IMR-90 (cell line): ENCODE data around the gene ANKLE1. TPM values are rescaled to one million over a fixed set of nuclear protein-coding genes. Genes with fewer than 3 reads are reported as not detected.

ENCODE experiments used
- ATAC-seq: fragments of 200-7000 bp; cut with Tn5 transposase; 2 replicates; pipeline ENCODE4 v1.9.1; 2020; ENCODE audit warnings: low read depth, mild to moderate bottlenecking, moderate library complexity
- BruUV-seq: library from RNA; stranded (reverse); fragments of 400-500 nt; replicated peaks from 2 replicates; lab custom pipeline; 2021; lab: Mats Ljungman, UMichigan
- CTCF ChIA-PET: fragments of 300-600 bp; formaldehyde crosslinking; extraction: SDS; loops from one replicate; lab custom pipeline; 2021; ENCODE audit warnings: antibody characterized with exemption; lab: Yijun Ruan, JAX
- POLR2A ChIA-PET: fragments of 300-600 bp; sonication (Branson Sonifier 250); formaldehyde crosslinking; loops from one replicate; lab custom pipeline; 2022; ENCODE audit warnings: antibody characterized with exemption; ENCODE audit not compliant: unreplicated experiment; lab: Charles Lee
- DNase-seq: peaks from one replicate; pipeline ENCODE4 v3.0.0; 2013
- H2AFZ ChIP-seq: replicated peaks from 2 replicates; pipeline ENCODE3; 2013; ENCODE audit warnings: low read length, mild to moderate bottlenecking; ENCODE audit not compliant: poor library complexity
- H2AK5ac ChIP-seq: 2 replicates; pipeline ENCODE4 v1.6.1; 2013; ENCODE audit warnings: low read depth, low read length, inconsistent platforms
- H2AK9ac ChIP-seq: replicated peaks from 2 replicates; pipeline ENCODE3; 2013; ENCODE audit warnings: mild to moderate bottlenecking, low read depth, low read length, moderate library complexity; ENCODE audit not compliant: poor library complexity
- H2BK120ac ChIP-seq: 2 replicates; pipeline ENCODE4 v1.6.1; 2013; ENCODE audit warnings: low read depth, low read length, inconsistent platforms
- H2BK15ac ChIP-seq: 3 replicates; pipeline ENCODE4 v1.6.1; 2013; ENCODE audit warnings: low read depth, low read length, inconsistent platforms
- H2BK20ac ChIP-seq: 2 replicates; pipeline ENCODE4 v1.6.1; 2013; ENCODE audit warnings: low read depth, mild to moderate bottlenecking, inconsistent platforms, low read length, moderate library complexity
- H2BK5ac ChIP-seq: 2 replicates; pipeline ENCODE4 v1.6.1; 2013; ENCODE audit warnings: mild to moderate bottlenecking, low read depth, low read length, inconsistent platforms; ENCODE audit not compliant: poor library complexity, severe bottlenecking
- H3K14ac ChIP-seq: replicated peaks from 2 replicates; pipeline ENCODE4 v1.6.1; 2013; ENCODE audit warnings: low read depth, low read length, inconsistent platforms
- H3K18ac ChIP-seq: 2 replicates; pipeline ENCODE4 v1.6.1; 2013; ENCODE audit warnings: low read depth, low read length, control low read depth
- H3K23ac ChIP-seq: 2 replicates; pipeline ENCODE4 v1.6.1; 2013; ENCODE audit warnings: low read depth, low read length, inconsistent platforms
- H3K27ac ChIP-seq: 2 replicates; pipeline ENCODE4 v1.5.1; 2013; ENCODE audit warnings: mild to moderate bottlenecking, control low read depth, low read length; ENCODE audit not compliant: insufficient read depth
- H3K27me3 ChIP-seq: 2 replicates; pipeline ENCODE4 v1.6.1; 2013; ENCODE audit warnings: low read length; ENCODE audit not compliant: control insufficient read depth, insufficient read depth
- H3K36me3 ChIP-seq: 2 replicates; pipeline ENCODE4 v1.6.1; 2013; ENCODE audit warnings: low read length, mixed read lengths; ENCODE audit not compliant: control insufficient read depth, insufficient read depth
- H3K4ac ChIP-seq: 2 replicates; pipeline ENCODE4 v1.6.1; 2013; ENCODE audit warnings: low read depth, low read length, inconsistent platforms
- H3K4me1 ChIP-seq: 2 replicates; pipeline ENCODE4 v1.6.1; 2013; ENCODE audit warnings: low read length, mixed read lengths; ENCODE audit not compliant: control insufficient read depth, insufficient read depth
- H3K4me2 ChIP-seq: 2 replicates; pipeline ENCODE4 v1.6.1; 2013; ENCODE audit warnings: low read depth, mild to moderate bottlenecking, control low read depth, low read length, moderate library complexity
- H3K4me3 ChIP-seq: 2 replicates; pipeline ENCODE4 v1.5.1; 2013; ENCODE audit warnings: low read depth, mild to moderate bottlenecking, control low read depth, low read length, moderate library complexity; ENCODE audit not compliant: insufficient read depth
- H3K56ac ChIP-seq: 2 replicates; pipeline ENCODE4 v1.6.1; 2013; ENCODE audit warnings: low read length, inconsistent platforms; ENCODE audit not compliant: insufficient read depth; ENCODE audit errors: extremely low read depth
- H3K79me1 ChIP-seq, 2 experiments: 2 replicates each; pipeline ENCODE4 v1.6.1; 2013; ENCODE audit warnings: low read length in 2 of 2, inconsistent platforms in 1 of 2, low read depth in 1 of 2
- H3K9ac ChIP-seq: 2 replicates; pipeline ENCODE4 v1.6.1; 2013; ENCODE audit warnings: low read depth, low read length, control low read depth
- H3K9me1 ChIP-seq: 2 replicates; pipeline ENCODE4 v1.6.1; 2013; ENCODE audit warnings: low read length, inconsistent platforms; ENCODE audit not compliant: insufficient read depth
- H3K9me3 ChIP-seq: 2 replicates; pipeline ENCODE4 v1.6.1; 2013; ENCODE audit warnings: low read length; ENCODE audit not compliant: control insufficient read depth, insufficient read depth
- H4K20me1 ChIP-seq: 2 replicates; pipeline ENCODE4 v1.6.1; 2013; ENCODE audit warnings: low read length, inconsistent platforms; ENCODE audit not compliant: insufficient read depth
- H4K5ac ChIP-seq: 2 replicates; pipeline ENCODE4 v1.6.1; 2013; ENCODE audit warnings: mild to moderate bottlenecking, low read depth, low read length, control low read depth
- H4K8ac ChIP-seq, 2 experiments: 2 replicates each; pipeline ENCODE4 v1.6.1; 2013; ENCODE audit warnings: low read depth in 2 of 2, low read length in 2 of 2, control low read depth in 1 of 2, inconsistent platforms in 1 of 2
- H4K91ac ChIP-seq: 2 replicates; pipeline ENCODE4 v1.6.1; 2013; ENCODE audit warnings: low read depth, low read length, inconsistent platforms; ENCODE audit not compliant: insufficient read depth
- CHD1 ChIP-seq: IDR thresholded peaks from 2 replicates; pipeline ENCODE4 v1.6.1; 2012; ENCODE audit warnings: low read depth, low read length, improper control_type of control experiment
- CTCF ChIP-seq: conservative IDR thresholded peaks from 2 replicates; pipeline ENCODE4 v1.5.1; 2012; ENCODE audit warnings: mild to moderate bottlenecking, low read depth, low read length, improper control_type of control experiment
- MAFK ChIP-seq: IDR thresholded peaks from 2 replicates; pipeline ENCODE4 v1.6.1; 2012; ENCODE audit warnings: low read depth, low read length, improper control_type of control experiment
- MAZ ChIP-seq: IDR thresholded peaks from 2 replicates; pipeline ENCODE4 v1.6.1; 2012; ENCODE audit warnings: low read depth, mild to moderate bottlenecking, low read length, improper control_type of control experiment, moderate library complexity, borderline replicate concordance
- MXI1 ChIP-seq: IDR thresholded peaks from 2 replicates; pipeline ENCODE4 v1.6.1; 2012; ENCODE audit warnings: low read depth, mild to moderate bottlenecking, low read length, moderate library complexity, borderline replicate concordance
- NFE2L2 ChIP-seq: fragments of 150-350 bp; IDR thresholded peaks from 2 replicates; pipeline ENCODE4 v1.6.1; 2016; ENCODE audit warnings: low read depth, mild to moderate bottlenecking, low read length
- RCOR1 ChIP-seq: IDR thresholded peaks from 2 replicates; pipeline ENCODE4 v1.6.1; 2012; ENCODE audit warnings: mild to moderate bottlenecking, low read length, improper control_type of control experiment; ENCODE audit not compliant: insufficient replicate concordance
- USF2 ChIP-seq: fragments of 150-350 bp; IDR thresholded peaks from 2 replicates; pipeline ENCODE4 v1.6.1; 2017; ENCODE audit warnings: mild to moderate bottlenecking, antibody characterized with exemption, low read length, low read depth
- WGBS, 2 experiments: methylation state at CpG; one replicate each; pipeline versions ENCODE4 v1.1.5 to v1.1.7; 2013; ENCODE audit warnings: missing lambda C conversion rate in 2 of 2; ENCODE audit not compliant: insufficient read length in 1 of 2; ENCODE audit errors: extremely low coverage in 2 of 2; 5-methylcytosine and 5-hydroxymethylcytosine counted together
- dilution Hi-C: fragments of 300-500 bp; cut with HindIII; formaldehyde crosslinking; loops from one replicate; pipeline ENCODE4 v1.14.3; 2018; ENCODE audit warnings: low sequenced_read_pairs; ENCODE audit not compliant: unreplicated experiment
- in situ Hi-C: fragments of 300-500 bp; cut with MboI; formaldehyde crosslinking; loops from 3 replicates; pipeline ENCODE4 v1.14.3; 2019; ENCODE audit warnings: low sequenced_read_pairs, inconsistent platforms, mixed read lengths
- intact Hi-C: fragments of 100-400 bp; cut with micrococcal nuclease; formaldehyde crosslinking; loops from 2 replicates; pipeline ENCODE4 v1.10.0; 2022
- polyA plus RNA-seq, 3 experiments: library from polyadenylated mRNA; depleted of rRNA; stranded (reverse); fragments of >200 nt; gene quantifications; 2 replicates each; pipeline ENCODE4 v1.2.3, GENCODE V29; 2012; ENCODE audit warnings: low replicate concordance in 1 of 3
- total RNA-seq: library from RNA; depleted of rRNA; stranded (reverse); fragments of >200 nt; gene quantifications from 2 replicates; pipeline ENCODE4 v1.2.3, GENCODE V29; 2012

ANKLE1 gene
- total and polyA plus RNA-seq, 2 of the 4 experiments (the other 2 are of a cell fraction), result under 0.01 to 0.87 TPM

GRCh38 chr19:17263712-17264640, 17.7 kb upstream of the ANKLE1 start:
- no TSS peak for BruUV-seq

More at GRCh38 chr19:17263712-17264640, 17.7 kb upstream of the ANKLE1 start:
- in situ Hi-C loops, result no loop called here
- H3K18ac ChIP-seq, result no peak overlapping the region
- peaks cover under 1% of the 10 kb centered on the region; the same call in 1 of the 2 replicates for H3K36me3 ChIP-seq
- H2BK5ac ChIP-seq, result no peak overlapping the region
- no peak overlapping the region for H3K4me2 ChIP-seq
- H3K9me3 ChIP-seq, result peaks cover 10% of the 10 kb centered on the region
- H2BK20ac ChIP-seq, result no peak overlapping the region
- no peak for ATAC-seq
- TF ChIP-seq USF2 (no peak), NFE2L2 (no peak), RCOR1 (no peak), MAFK (no peak), MAZ (no peak), MXI1 (no peak), CTCF (no peak), CHD1 (no peak)
- no peak overlapping the region for H3K4ac ChIP-seq
- H2AFZ ChIP-seq, result no peak overlapping the region
- ChIA-PET POLR2A (no interaction called here), CTCF (interaction anchor here (1.3 kb wide), 1 partner anchor 196 kb away, joined by 6 read pairs; no protein-coding TSS in a partner anchor)
- H4K5ac ChIP-seq, result no peak overlapping the region
- peaks cover 0 to 17% of the 10 kb centered on the region in 2 experiments; a peak in 2 of 4 replicates for H3K79me1 ChIP-seq
- WGBS, 2 experiments, result 86% methylated on average over 7 of the region's 23 CpGs; no CpG with 5 or more reads in 1 of the 2 experiments
- peaks cover 4% of the 10 kb centered on the region for H3K9me1 ChIP-seq
- H3K23ac ChIP-seq, result no peak overlapping the region
- no peak overlapping the region for H4K8ac ChIP-seq
- no peak overlapping the region for H3K14ac ChIP-seq
- intact Hi-C loops, result no loop called here
- H3K9ac ChIP-seq, result no peak overlapping the region
- no peaks in the 10 kb centered on the region for H3K27me3 ChIP-seq
- H4K91ac ChIP-seq, result no peak overlapping the region
- H2BK120ac ChIP-seq, result no peak overlapping the region
- no peak for DNase-seq
- 0 out of 2 replicates have a peak, but pooled peaks cover 4% of the 10 kb centered on the region for H4K20me1 ChIP-seq
- no peak overlapping the region for H2AK5ac ChIP-seq
- H3K4me1 ChIP-seq, result no peaks in the 10 kb centered on the region; the same call in 1 of the 2 replicates
- H3K56ac ChIP-seq, result no peak overlapping the region
- no peak overlapping the region for H3K27ac ChIP-seq
- H3K4me3 ChIP-seq, result no peak overlapping the region
- dilution Hi-C loops, result no loop called here
- H2BK15ac ChIP-seq, result no peak overlapping the region
- H2AK9ac ChIP-seq, result peak overlapping the region; percentile 1
